NK-92 (cell line): ENCODE data around the gene TNPO3.
"Not testable (repeated sequence)": the region's sequence is repeated elsewhere in the genome, so short reads cannot be mapped to it uniquely, and the experiment has no call there.

Source experiments
- DNase-seq: peaks from one replicate; lab custom pipeline; 2025; ENCODE audit not compliant: unreplicated experiment; lab: John Stamatoyannopoulos, UW

The TNPO3 gene

DNA sequence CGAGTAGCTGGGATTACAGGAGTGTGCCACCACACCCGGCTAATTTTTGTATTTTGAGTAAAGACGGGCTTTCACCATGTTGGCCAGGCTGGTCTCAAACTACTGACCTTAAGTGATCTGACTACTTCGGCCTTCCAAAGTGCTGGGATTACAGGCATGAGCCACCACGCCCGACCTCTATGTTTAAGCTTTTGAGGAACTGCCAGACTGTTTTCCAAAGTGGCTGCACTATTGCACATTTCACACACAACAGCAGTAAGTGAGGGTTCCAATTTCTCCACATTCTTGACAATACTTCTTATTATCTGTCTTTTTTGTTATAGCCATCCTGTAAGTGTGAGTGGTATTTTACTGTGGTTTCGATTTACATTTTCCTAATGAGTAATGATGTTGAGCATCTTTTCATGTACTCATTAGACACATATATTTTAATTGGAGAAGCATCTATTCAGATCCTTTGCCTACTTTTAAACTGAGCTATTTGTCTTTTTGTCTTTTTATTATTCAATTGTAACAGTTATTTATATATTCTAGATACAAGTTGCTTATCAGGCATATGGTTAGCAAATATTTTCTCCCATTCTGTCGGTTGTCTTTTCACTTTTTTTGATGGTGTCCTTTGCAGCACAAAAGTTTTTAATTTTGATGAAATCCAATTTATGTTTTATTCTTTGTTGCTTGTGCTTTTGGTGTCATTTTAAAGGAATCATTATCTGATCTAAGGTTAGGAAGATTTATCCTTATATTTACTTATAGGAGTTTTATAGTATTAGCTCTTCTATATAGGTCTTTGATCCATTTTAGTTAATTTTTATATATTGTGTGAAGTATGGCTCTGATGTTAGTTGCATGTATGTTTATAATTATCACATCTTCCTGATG, 130.0 kb downstream of the TNPO3 start:
- no peak for DNase-seq

GRCh38 chr7:128923411-128923800, 131.5 kb downstream of the TNPO3 start:
- DNase-seq = no peak

DNA sequence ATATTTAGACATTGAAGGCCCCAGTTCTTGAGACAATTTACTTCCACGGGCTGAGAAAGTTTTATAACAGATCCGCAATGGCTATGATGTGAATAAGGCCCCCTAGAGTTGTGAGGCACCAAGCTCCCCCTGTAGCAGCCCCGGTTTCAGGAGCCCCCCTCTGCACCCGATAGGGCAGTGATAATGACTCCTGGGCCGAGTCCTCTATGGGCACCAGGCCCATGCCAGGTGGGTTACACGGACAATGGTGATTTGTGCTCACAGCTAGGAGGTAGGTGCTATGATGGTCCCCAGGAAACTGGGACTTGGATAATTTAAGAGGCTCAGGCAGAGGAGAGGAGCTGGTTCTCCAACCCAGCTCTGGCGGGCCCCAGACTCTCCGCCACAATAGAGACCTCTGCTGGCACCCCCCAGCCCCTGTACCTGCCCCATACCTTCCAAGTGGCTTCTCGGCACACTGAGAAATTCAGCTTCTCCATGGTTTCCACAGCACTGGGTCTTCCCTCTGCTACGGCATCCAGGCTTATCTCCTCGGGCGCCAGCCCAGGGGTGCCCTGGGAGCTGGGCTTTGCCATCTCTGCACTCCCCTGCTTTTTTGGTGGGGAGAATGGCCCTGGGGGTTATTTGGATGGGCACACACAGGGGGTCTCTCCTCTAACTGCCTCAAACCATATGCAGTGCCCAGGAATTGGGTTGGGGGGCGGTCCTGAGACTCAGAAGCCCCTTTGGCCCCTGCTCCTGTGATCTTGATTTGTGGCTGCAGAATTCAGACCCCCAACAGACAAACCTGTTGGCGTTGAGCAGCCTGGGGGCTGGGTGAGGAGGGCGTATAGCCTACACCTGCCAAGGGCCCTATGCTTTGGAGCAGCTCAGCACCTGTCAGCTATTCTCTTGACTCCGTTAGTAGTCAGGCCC, 132.2 kb downstream of the TNPO3 start:
- no peak for DNase-seq

GRCh38 chr7:128921866-128922440, 133.0 kb downstream of the TNPO3 start:
- no peak for DNase-seq

DNA sequence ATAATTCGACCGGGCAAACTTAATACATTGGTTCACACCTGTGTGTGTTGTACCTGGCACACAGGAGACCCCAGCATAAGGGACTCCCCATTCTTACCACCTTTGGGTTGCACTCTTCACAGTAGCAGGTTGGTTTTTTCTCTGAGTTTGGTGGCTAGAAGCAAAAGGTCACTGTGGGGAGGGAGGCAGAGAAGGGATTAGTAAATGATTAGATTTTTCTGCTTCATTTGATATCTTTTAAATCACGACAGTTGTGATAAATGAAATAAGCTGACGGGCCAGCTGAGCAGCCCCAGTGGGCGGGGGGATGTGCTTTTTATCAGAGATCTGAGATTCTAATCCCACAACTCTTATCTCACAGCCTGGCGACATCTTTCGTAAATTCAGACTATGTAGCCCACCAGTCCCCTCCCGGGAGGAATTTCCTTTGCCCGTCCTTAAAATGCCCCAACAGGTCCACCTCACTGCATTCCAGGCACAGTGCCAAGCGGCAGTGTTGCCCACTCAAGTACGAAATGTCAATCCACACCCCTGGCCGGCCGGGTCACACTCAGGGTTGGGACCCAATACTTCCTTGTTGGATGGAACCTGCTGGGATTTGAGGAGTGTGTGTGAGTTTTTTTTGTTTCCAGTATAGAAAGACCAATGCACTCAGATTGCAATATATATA, 133.9 kb downstream of the TNPO3 start:
- DNase-seq = no peak

GRCh38 chr7:128919881-128920799, 134.8 kb downstream of the TNPO3 start:
- DNase-seq = no peak

- no peak for DNase-seq
Measured at GRCh38 chr7:128919241-128919640, 135.7 kb downstream of the TNPO3 start.

DNA sequence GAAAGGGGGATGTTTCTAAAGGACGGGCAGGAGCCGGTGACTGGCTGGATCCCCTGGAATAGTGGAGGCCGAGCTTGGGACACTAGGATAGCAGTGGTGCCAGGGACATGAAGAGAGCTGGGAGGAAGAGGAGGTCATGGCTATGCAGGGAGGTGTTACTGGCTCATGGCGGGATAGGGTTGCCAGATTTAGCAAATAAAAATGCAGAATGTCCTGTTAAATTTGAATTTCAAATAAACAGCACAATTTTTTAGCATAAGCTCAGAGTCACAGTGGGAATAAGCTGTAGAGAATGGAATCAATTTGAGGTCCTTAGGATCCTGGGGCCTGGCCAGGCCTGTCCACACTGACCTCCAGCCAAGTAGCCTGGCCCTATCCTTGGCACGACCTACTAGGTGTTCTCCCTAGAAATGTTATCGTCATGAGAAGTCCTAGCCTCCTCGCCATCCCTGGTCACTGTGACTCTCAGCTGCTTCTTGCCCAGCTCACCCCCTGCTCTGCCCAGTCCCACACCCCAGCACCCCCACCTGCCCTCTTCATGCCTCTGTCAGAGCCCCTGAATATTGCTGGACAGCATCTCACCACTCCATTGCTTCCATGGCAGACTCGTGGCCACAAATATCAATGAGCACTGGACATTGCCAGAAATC, 136.8 kb downstream of the TNPO3 start:
- no peak for DNase-seq

DNA sequence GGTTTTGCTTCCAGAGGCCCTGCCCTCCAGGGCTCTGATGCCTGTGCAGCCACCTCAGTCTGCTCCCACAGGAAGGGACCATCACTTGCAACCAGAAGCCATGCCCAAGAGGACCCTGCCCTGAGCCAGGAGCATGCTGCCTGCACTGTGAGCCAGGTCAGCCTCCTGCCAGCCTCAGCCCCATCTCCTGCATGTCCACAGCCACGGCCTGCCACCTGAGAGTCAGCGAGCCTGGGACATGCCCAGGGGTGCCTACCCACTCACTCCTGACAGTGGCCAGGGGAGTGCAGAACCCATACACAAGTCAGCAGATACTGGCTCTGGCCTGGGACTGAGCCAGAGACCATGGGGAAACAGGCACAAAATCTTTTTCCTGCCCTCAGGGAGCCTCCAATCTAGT, 137.8 kb downstream of the TNPO3 start:
- DNase-seq = no peak

- no peak for DNase-seq
Measured at GRCh38 chr7:128916643-128916915, 138.3 kb downstream of the TNPO3 start.

DNA sequence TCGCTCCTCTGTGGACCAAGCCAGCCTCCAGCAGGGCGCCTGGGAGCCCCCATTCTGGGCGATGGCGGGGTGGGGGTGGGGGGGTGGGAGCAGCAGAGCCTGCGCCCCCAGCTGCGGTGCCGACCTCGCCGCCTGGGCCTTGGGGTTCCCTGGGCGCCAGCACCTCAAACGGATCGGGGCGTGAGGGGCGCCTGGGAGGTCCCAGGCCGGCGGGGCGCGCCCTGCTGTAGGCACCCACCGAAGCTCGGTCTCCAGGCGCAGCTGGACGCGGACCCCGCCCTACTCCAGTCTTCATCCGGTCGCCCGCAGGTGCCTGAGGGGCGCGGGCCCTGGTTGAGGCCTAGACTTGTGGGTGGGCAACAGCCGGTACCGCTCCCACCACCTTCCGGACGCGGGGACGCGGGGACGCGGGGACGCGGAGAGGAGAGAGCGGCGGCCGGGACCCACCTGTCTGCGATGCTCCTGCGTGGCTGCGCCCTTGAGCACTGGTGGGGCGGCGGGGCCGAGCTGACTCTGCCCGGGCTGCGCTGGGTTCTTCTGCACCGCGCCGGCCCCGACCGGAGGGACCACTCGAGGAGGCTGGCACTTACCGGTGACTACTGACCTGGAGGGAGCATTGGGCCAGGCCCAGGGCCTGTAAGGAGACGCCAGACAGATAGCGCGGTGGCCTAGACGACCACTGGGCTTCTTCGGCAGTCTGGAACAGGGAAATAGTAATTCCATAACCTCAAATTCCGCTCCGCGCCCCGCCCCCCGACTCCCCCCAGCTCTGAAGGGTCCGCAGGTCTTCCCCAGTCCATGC, 138.9 kb downstream of the TNPO3 start:
- DNase-seq = no peak

DNA sequence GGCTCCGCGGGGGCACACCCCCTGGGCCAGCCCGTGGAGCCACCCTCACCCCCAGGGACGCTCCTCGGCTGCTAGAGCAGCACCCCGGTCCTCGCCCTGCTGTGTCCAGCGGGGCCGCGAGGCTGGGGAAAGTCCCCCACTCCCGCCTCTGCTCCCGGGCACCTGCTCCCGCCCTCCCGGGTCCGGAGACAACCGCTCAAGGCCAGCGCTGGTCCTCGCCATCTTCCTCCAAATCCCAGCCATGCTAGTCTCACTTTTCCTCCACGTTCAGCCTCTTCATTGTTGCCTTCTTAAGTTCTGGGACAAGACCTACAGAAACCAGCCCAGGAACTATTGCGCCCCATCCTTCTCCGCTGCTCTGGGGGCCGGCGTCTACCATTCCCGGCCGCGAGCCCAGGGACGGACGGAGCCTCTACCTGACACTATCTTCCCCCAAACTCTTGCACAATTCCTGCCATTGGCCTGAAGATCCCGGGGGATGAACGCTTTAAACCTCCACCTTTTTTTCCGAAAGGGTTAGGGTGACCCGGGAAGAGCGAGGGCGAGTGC, 139.6 kb downstream of the TNPO3 start:
- DNase-seq = no peak

DNA sequence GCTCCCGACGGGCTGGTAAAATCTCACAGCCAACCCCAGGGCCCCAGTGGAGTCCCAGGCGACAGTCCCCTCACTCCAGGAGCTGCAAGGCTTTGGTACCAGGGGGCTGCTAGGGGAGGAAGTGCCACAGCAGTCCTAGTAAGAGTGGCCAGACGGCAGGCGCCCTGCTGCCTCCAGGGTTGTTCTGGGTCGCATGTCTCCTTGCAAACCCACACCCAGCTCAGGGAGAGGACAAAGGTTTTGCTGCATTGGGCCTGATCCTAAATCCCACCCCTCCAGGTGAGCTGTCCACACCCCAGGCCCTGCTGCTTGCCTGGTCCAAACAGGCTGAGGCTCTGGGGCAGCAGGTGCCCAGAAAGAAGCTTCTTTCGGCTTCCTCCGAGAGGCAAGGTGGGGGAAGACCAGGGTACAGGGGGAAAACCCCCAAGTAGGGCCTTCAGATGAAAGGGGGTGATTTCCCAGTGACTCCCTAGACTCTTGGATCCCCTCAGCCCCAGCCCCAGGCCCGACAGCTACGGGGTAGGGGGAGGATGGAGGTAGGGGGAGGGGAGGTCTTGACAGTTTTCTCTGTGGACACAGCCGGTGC, 140.3 kb downstream of the TNPO3 start:
- DNase-seq = no peak

DNA sequence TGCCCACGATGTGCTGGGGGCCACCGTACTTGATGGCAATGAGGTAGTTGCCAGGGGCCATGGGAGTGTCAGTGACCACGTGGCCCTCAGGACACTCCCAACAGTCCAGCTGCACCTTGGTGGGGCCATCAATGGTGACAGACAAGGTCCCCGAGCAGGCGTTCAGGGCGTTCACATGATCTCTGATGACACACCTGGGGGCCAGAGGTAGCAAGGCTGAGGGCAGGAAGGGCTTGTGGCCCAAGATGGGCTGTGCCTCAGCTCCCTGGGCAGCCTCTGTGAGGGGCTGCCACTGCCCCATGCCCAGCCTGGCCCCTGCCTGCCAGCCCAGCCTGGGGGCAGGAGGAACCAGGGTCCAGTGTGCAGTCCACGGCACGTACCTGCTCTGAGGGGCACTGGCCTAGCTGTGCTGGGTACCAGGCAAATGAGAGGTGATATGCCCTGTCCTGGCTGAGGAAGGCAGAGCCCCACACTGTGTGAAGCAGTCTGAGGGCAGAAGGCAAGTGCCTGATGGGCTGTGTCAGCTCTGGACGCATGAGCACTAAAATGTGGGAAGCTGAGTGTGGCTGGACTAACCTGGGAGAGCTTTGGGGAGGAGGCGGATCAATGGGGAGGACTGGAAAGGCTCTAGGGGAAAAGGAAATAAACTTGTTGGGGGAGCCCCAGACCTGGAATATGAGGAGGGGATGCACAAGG, 140.9 kb downstream of the TNPO3 start:
- DNase-seq = no peak

DNA sequence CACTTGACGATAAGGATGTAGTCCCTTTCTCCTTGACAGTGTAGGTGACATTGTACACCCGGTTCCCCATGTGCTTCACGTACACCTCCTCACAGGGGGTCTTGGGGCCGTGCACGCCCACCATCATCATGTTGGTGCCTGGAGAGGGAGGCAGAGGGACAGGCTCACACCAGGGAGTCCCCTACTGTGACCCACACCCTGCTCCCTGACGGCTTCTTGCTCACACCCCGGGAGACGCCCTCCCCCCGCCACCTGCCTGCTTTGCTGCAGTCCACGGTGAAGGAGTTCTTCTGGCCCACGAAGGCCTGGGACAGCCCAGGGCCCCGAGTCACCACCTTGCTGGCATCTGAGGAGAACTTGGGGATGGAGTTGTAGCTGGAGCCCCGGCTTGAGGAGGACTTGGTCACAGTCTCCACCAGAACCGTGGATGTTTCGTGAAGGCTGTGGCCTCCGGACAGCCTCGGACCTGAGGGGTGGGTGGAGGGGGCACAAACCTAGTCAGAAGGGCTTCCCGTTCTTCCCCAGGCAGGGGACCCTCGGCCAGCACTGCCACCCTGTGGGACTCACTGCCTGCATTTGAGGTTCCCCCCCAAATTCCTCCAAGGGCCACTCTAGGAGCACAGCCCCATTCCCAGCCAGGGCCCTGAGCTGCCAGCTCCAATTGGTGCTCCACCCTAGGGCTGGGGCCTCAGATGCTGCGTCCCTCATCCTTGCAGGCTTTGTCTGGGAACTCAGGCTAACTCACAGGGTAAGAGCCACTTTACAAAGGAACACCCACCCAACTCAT, 142.0 kb downstream of the TNPO3 start:
- DNase-seq = not testable (repeated sequence)

- DNase-seq = no peak
Measured at GRCh38 chr7:128912281-128912680, 142.6 kb downstream of the TNPO3 start.
